Activated T-cell treated with anti-CD3 and anti-CD28 coated beads, Interleukin-2, amount 50 U/mL, for 4 hours (primary cell): ENCODE data around the gene ZNF555. TPM values are rescaled to one million over a fixed set of nuclear protein-coding genes. Genes with fewer than 3 reads are reported as not detected.
"Not testable (repeated sequence)": the region's sequence is repeated elsewhere in the genome, so short reads cannot be mapped to it uniquely, and the experiment has no call there.

Experiments used
- ATAC-seq, 2 donors: fragments of 200-7000 bp; cut with Tn5 transposase; one replicate each; pipeline ENCODE4 v1.10.0; 2021
- DNase-seq: peaks from one replicate; pipeline ENCODE4 v3.0.0-alpha.2; 2020
- H3K27me3 Mint-ChIP-seq: one replicate; pipeline ENCODE4 v1.8.0; 2021; ENCODE audit warnings: low read depth, mixed read lengths
- H3K36me3 Mint-ChIP-seq: one replicate; pipeline ENCODE4 v1.8.0; 2022; ENCODE audit warnings: mixed read lengths; ENCODE audit not compliant: insufficient read depth
- H3K4me1 Mint-ChIP-seq: one replicate; pipeline ENCODE4 v1.8.0; 2021; ENCODE audit warnings: low read depth, mixed read lengths
- H3K4me3 Mint-ChIP-seq: one replicate; pipeline ENCODE4 v1.8.0; 2021; ENCODE audit warnings: mild to moderate bottlenecking, moderate library complexity, mixed read lengths
- H3K9me3 Mint-ChIP-seq: one replicate; pipeline ENCODE4 v1.8.0; 2021; ENCODE audit warnings: mixed read lengths
- total RNA-seq, 3 donors: library from RNA; stranded (reverse); gene quantifications; one replicate each; pipeline ENCODE4 v1.2.1, GENCODE V29; 2021

ZNF555 gene
- 1 to 10 TPM; 1.2 to 1.6 (median 1.3) TPM for total RNA-seq

DNA sequence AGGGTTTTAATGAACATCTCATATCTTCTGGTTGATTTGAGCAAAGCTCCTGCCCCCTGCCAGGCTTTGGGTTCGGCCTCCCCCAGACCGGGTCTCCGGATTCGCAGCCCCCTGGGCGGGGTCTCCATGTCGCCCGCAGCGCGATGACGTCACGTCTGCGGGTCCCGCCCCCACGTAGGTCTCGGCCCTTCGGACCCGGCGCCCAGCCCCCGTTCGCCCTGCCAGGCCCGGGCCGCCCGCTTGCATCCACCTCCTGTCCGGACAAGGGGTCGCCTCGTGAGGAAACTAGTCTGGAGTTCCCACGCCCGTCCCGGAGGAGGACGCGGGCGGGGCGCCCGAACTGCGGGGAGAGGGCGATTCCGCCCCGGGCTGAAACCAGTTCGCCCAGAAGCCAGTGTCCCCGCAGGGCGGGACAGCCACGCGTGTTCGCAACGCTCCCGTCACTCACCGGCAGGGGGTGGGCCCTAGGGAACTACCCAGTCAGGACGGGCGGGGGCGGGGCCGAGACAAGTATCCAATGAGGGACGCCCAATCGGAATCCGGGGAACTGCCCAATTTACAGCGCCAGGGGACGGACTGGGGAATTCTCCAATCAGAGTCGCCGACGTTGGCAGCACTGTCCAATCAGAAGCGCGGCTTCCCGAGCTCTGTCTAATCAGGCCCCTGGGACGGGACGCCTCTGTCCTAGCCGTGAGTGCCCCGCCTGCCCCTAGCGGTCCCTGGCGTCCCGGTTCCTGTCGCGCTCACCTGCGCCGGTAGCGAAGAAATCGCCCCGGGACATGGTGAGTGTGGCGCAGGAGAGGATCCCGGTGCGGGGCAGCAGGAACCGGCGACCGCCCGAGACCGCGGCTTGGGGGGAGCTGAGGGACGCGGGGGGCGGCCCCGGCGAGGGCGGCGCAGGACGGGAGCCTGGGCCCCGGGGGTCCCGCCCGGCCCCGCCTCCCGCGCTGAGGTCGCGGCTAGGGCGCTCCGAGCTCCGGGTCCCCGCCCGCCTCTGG lies at the start of gene ZNF555:
Gene ZNF555, plus strand, starts transcription at position 682 of the 998 bp plus-strand sequence. Its CDS starts 98 bp downstream, at position 780.
- ATAC-seq (peak; percentile 99), DNase-seq (peak; percentile 99)
- Mint-ChIP-seq H3K4me1 (peaks cover 12% of the 10 kb centered on the region), H3K36me3 (peaks cover 22% of the 10 kb centered on the region), H3K27me3 (no peaks in the 10 kb centered on the region), H3K9me3 (peaks cover 8% of the 10 kb centered on the region), H3K4me3 (peak within 1 kb of the TSS; percentile 87)

DNA sequence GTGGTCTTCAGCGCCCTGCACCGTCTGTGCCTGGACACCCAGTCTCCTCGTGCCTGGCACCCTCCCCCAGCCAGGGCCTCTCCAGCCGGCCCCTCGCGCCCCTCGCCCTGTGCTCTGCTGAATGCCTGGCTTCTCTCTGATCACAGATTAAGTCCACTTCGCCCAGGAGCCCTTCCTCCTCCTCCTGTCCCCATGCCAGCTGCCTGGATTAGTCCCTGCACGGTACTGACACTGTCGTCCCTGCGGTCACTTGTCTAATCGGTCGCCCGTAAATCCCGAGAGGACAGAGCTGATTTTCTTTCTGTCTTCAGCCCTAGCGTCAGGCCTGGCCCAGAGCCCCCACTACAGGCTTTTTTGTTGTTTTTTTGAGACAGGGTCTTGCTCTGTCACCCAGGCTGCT lies 49.4 kb upstream of the ZNF555 start:
- Mint-ChIP-seq H3K4me1 (peaks cover 11% of the 10 kb centered on the region), H3K9me3 (no peaks in the 10 kb centered on the region), H3K27me3 (no peaks in the 10 kb centered on the region), H3K36me3 (peaks cover 18% of the 10 kb centered on the region), H3K4me3 (no peak overlapping the region)
- ATAC-seq (no peak), DNase-seq (no peak)

DNA sequence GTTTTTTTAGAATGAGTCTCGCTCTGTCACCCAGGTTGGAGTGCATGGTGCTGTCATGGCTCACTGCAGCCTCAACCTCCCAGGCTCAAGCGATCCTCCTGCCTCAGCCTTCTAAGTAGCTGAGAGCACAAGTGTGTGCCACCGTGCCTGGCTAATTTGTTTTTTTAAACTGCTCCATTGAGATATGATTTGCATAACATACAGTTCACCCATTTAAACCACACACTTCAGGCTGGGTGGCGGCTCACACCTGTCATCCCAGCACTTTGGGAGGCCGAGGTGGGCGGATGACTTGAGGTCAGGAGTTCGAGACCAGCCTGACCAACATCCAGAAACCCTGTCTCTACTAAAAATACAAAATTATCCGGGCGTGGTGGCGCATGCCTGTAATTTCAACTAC lies 48.6 kb upstream of the ZNF555 start:
- H3K4me3 Mint-ChIP-seq, H3K9me3 Mint-ChIP-seq, DNase-seq: not testable (repeated sequence)

DNA sequence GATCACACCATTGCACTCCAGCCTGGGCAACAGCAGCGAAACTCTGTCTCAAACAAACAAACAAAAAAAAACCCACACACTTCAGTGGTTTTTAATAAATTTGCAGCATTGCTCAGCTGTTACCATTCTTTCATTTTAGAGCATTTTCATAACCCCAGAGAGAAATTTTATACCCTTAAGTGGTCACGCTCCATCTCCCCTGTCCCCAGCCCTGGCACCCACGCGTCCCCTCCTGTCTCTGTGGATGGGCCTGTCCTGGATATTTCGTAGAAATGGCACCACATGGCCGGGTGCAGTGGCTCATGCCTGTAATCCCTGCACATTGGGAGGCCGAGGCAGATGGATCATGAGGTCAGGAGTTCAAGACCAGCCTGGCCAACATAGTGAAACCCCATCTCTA lies 48.1 kb upstream of the ZNF555 start:
- ATAC-seq (no peak), DNase-seq (no peak)
- Mint-ChIP-seq H3K36me3 (peaks cover 15% of the 10 kb centered on the region), H3K9me3 (no peaks in the 10 kb centered on the region), H3K4me3 (no peak overlapping the region), H3K27me3 (no peaks in the 10 kb centered on the region), H3K4me1 (peaks cover 4% of the 10 kb centered on the region)

More for the DNA sequence above, 48.6 kb upstream of the ZNF555 start:
- H3K4me1 Mint-ChIP-seq, H3K27me3 Mint-ChIP-seq, ATAC-seq: not testable (repeated sequence)
- peaks cover 15% of the 10 kb centered on the region for H3K36me3 Mint-ChIP-seq

DNA sequence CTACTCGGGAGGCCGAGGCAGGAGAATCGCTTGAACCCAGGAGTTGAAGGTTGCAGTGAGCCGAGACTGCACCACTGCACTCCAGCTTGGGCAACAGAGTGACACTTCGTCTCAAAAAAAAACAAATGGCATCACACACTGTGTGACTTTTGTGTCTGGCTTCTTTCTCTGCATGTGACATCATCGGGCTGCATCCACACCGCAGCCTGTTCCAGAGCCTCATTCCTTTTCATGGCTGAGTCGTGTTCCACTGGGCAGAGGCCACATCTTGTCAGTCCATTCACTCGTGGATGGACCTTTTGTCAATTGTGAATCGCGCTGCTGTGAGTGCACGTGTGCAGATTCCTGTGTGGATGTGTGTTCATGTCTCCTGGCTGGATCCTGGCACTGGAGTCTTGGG lies 47.7 kb upstream of the ZNF555 start:
- peaks cover 15% of the 10 kb centered on the region for H3K36me3 Mint-ChIP-seq
- no peak for DNase-seq
- H3K4me3 Mint-ChIP-seq: no peak overlapping the region
- H3K4me1 Mint-ChIP-seq: peaks cover 4% of the 10 kb centered on the region
- ATAC-seq: no peak
- no peaks in the 10 kb centered on the region for H3K27me3 Mint-ChIP-seq
- H3K9me3 Mint-ChIP-seq: no peaks in the 10 kb centered on the region

DNA sequence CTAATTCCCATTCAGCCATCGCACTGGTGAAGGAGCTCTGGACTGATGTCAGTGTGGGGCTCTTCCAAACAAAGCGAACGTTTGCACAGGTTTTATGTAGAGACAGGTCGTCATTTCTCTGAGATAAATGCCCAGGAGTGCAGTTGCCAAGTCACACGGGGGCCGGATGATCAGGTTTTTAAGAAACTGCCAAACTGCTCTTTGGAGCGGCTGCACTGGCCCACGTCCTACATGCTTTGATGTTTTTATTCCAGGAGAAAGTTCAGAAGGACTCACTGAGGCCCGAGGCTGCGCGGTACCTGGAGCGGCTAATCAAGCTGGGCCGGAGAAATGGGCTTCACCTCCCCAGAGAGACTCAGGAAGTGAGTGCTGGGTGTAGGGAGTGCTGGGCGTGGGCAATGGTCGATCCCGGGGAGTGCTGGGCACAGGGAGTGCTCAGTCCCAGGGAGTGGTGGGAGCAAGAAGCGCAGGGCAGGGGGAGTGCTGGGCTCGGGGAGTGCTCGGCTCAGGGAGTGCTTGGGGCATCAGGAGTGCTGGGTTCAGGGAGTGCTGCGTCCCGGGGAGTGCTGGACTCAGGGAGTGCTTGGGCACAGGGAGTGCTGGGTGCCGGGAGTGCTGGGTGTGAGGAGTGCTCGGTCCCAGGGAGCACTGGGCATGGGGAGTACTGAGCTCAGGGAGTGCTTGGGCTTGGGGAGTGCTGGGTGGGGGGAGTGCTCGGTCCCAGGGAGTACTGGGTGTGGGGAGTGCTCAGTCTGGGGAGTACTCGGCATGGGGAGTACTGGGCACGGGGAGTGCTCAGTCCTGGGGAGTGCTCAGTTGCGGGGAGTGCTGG lies 45.2 kb upstream of the ZNF555 start:
- DNase-seq (no peak), ATAC-seq (peak in 1 of 2 donors; percentile 27)
- Mint-ChIP-seq H3K27me3 (no peaks in the 10 kb centered on the region), H3K4me3 (no peak overlapping the region), H3K9me3 (no peaks in the 10 kb centered on the region), H3K4me1 (no peaks in the 10 kb centered on the region), H3K36me3 (peaks cover 16% of the 10 kb centered on the region)

DNA sequence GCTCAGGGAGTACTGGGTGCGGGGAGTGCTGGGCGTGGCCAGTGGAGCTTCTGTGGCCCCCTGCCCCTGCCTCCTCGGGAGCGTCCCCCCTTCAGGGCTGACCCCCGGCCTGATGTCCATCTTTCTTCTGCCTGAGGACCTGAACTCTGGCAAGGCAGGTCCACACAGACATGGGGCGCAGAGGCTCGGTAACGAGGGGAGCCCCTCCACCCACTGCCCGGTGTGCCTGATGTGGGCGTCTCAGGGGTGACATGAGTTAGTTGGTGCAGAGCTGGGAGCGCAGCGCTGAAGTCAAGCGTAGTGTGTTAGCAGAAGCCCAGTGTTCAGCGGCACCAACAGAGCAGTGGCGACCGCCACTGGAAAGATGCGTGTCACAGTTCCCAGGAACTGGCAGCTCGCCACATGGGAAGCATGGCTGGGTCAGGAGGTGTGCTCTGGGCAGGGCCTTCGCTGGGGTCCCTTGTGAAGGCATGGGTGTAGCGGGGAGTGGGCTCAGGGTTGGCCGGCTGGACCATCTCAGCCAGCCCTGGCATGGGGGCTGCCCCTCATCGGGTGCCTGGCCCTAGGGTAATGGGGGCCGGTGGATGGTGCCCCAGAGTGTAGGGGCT lies 44.5 kb upstream of the ZNF555 start:
- no peak for ATAC-seq
- H3K4me3 Mint-ChIP-seq: no peak overlapping the region
- H3K4me1 Mint-ChIP-seq: no peaks in the 10 kb centered on the region
- no peaks in the 10 kb centered on the region for H3K9me3 Mint-ChIP-seq
- peaks cover 16% of the 10 kb centered on the region for H3K36me3 Mint-ChIP-seq
- DNase-seq: no peak
- H3K27me3 Mint-ChIP-seq: no peaks in the 10 kb centered on the region

DNA sequence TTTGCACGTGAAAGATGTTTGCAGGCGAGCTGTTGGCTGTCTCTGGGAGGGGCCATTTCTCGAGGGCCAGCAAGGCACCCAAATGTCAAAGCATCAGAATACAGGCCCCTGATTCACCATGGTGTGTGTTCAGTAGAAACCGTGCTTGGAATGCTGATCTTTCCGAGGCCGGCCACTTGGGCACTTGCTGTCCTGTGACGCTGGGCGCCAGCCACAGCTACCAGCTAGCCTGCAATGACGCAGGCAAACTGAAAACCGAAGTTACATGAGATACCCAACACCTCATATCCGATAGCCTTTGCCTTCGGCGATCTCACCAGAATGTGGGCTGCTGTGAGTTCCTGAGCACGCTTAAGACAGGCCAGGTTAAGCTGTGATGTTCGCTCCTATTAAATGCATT lies 44.0 kb upstream of the ZNF555 start:
- Mint-ChIP-seq H3K36me3 (peaks cover 16% of the 10 kb centered on the region), H3K9me3 (no peaks in the 10 kb centered on the region), H3K27me3 (no peaks in the 10 kb centered on the region), H3K4me3 (no peak overlapping the region), H3K4me1 (no peaks in the 10 kb centered on the region)
- no peak for ATAC-seq
- DNase-seq: no peak

DNA sequence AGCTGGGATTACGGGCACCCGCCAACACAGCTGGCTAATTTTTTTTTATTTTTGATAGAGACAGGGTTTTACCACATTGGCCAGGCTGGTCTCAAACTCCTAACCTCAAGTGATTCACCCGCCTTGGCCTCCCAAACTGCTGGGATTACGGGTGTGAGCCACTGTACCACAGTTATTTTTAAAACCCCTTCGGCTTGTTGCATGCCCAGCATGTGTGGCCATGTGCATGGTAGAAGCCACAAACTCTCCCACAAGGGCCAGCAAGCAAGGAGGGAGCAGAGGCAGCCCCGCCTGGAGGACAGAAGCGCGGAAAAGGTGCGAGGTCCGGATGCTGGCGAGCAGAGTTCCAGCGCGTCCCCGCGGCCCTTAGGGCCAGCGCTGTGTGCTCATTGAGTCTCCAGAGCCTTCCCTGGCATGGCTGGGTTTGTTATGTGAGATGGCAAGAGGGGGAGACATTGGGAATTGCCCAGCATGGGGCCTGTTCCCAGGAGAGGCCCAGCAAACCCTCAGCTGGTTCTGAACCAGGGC lies 43.1 kb upstream of the ZNF555 start:
- DNase-seq (no peak), ATAC-seq (no peak)
- Mint-ChIP-seq H3K4me3 (no peak overlapping the region), H3K27me3 (no peaks in the 10 kb centered on the region), H3K36me3 (peaks cover 18% of the 10 kb centered on the region), H3K9me3 (no peaks in the 10 kb centered on the region), H3K4me1 (no peaks in the 10 kb centered on the region)

DNA sequence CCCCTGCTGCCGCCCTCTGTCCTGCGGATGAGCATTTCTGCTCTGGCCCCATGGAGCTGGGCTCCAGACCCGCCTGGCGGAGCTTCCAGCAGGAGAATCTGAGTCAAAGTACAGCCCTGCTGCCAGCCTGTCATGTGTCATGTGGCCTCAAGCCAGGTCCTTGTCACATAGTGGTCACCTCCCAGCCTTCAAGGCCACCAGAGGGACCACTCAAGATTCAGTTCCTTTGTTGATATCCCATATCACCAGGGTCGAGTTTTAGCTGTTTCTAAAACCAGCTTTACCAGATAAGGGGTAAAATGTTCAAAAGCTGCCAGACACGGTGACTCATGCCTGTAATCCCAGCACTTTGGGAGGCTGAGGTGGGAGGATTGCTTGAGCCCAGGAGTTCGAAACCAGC lies 42.5 kb upstream of the ZNF555 start:
- no peaks in the 10 kb centered on the region for H3K27me3 Mint-ChIP-seq
- DNase-seq: no peak

DNA sequence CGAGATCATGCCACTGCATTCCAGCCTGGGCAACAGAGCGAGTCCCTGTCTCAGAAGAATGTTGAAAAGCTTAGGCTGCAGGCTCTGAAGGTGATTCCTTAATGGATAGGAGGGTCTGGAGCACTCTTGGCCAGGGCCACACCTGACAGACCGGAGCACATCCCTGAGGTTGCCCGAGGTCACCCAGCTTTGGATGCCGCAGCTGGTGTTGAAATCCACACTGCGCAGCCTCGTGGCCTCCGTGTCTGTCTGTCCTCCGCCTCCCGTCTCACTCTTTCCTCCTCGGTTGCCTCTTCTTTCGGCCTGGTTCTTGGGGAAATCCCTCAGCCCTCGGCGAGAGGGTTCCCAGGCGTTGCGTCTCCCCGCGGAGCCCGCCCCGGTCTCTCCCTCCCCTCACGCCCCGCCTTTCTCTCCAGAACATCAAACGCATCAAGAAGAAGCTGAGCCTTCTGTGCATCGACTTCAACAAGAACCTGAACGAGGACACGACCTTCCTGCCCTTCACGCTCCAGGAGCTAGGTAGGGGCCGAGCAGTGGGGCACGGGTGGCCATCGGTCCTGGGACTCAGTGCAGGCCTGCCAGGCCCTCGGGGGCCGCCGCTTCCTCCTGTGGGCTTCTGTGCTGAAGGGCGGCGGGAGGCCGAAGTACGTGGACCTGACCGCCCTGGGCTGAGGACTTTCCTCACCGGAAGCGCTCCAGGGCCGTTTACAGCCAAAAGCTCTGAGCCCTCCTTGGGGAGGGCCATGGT lies 41.8 kb upstream of the ZNF555 start:
- H3K4me3 Mint-ChIP-seq: no peak overlapping the region
- no peak for DNase-seq
- ATAC-seq: no peak
- no peaks in the 10 kb centered on the region for H3K4me1 Mint-ChIP-seq
- H3K36me3 Mint-ChIP-seq: peaks cover 22% of the 10 kb centered on the region
- no peaks in the 10 kb centered on the region for H3K27me3 Mint-ChIP-seq
- H3K9me3 Mint-ChIP-seq: no peaks in the 10 kb centered on the region

More for the DNA sequence above, 42.5 kb upstream of the ZNF555 start:
- no peak for ATAC-seq
- no peak overlapping the region for H3K4me3 Mint-ChIP-seq
- H3K9me3 Mint-ChIP-seq: no peaks in the 10 kb centered on the region
- H3K36me3 Mint-ChIP-seq: peaks cover 19% of the 10 kb centered on the region
- H3K4me1 Mint-ChIP-seq: no peaks in the 10 kb centered on the region

DNA sequence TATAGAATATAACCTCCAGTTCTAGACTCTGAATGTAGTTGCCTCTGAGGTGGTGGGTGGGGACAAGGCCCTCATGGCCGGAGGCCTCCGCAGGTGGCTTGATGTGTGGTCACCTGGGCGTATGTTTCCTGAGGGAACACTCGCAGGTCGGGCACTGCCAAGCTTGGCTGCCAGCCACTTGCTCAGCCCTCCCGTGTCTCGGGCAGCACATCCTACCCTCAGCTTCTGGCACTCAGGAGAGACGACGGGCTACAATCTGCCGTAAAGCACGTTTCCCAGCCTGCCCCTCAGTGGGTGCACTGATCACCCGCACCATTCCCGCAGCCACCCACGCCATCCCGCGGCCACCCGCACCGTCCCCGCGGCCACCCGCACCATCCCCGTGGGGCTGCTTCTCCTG lies 40.8 kb upstream of the ZNF555 start:
- H3K4me1 Mint-ChIP-seq: no peaks in the 10 kb centered on the region
- no peaks in the 10 kb centered on the region for H3K9me3 Mint-ChIP-seq

DNA sequence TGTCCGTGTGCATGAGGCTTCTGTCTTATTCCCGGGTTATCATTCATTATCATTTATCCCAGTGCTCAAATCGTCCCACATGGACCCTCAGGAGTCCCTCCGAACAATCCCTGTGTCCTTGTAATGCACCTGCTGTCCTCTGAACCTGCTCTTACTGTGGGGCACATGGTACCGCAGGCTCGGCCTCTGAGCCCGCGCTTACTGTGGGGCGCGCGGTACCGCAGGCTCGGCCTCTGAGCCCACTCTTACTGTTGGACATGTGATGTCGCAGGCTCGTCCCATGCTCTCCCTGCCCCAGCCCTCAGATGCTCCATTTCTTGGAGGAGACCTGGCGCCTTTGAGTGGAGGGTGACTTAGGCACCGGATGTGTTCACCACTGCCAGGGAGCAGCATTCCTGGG lies 38.4 kb upstream of the ZNF555 start:
- Mint-ChIP-seq H3K9me3 (no peaks in the 10 kb centered on the region), H3K4me3 (no peak overlapping the region), H3K4me1 (no peaks in the 10 kb centered on the region), H3K27me3 (no peaks in the 10 kb centered on the region), H3K36me3 (peaks cover 19% of the 10 kb centered on the region)
- DNase-seq (no peak), ATAC-seq (no peak)

More for the DNA sequence above, 40.8 kb upstream of the ZNF555 start:
- DNase-seq (no peak), ATAC-seq (no peak)
- Mint-ChIP-seq H3K27me3 (no peaks in the 10 kb centered on the region), H3K36me3 (peaks cover 22% of the 10 kb centered on the region), H3K4me3 (no peak overlapping the region)
